ENCODE measurements around the gene CHMP5. TPM values are rescaled to one million over a fixed set of nuclear protein-coding genes. Genes with fewer than 3 reads are reported as not detected.

CHMP5 gene
- total and polyA plus RNA-seq, 10 of the 15 experiments (the other 5 are each of a cell fraction or from before 2014, with no cell fraction given), result 40.3 to 179 (median 78.6) TPM

DNA sequence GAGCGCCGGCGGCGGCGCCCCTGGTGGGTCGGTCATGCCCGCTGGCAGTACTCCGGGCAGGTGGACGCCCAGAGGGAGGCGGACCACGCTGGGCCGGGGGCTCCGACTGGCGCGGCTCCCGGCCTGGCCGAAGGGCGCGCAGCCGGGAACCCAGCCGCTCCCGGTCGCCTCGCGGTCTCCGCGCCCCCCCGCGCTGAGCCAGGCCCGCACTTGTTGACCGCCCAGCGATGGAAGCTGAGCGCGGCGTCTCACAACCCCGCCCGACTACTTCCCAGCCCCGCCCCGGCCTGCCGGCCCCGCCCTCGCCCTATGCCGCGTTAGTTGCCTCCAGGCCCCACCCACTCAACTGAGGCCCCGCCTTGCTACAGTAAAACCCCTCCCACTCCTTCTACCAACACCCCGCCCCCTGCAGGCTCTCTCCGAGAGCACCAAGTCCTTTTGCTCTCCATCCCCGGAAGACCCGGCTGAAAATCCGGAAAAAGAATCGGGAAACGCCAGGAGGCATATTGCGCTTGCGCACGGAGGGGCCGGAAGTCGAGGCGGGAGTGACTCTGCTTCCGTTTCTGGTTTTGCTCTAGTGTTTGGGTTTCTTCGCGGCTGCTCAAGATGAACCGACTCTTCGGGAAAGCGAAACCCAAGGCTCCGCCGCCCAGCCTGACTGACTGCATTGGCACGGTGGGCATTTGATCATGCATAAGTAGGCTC is at the start of gene CHMP5, which contains the start of gene BAG1 (continued):
- TF ChIP-seq NR2F1 (conservative IDR thresholded peaks at IDR 0.05), result peak; percentile 20; the same call in 1 of the 2 replicates
- no peak for TF ChIP-seq NBN (IDR thresholded peaks at IDR 0.05)
- TF ChIP-seq, protein P1, sequence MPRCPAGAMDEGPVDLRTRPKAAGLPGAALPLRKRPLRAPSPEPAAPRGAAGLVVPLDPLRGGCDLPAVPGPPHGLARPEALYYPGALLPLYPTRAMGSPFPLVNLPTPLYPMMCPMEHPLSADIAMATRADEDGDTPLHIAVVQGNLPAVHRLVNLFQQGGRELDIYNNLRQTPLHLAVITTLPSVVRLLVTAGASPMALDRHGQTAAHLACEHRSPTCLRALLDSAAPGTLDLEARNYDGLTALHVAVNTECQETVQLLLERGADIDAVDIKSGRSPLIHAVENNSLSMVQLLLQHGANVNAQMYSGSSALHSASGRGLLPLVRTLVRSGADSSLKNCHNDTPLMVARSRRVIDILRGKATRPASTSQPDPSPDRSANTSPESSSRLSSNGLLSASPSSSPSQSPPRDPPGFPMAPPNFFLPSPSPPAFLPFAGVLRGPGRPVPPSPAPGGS (IDR thresholded peaks at IDR 0.05; ENCODE audit: borderline replicate concordance, insufficient read depth, low read depth, low read length, poor library complexity, severe bottlenecking), result no peak
- TF ChIP-seq, protein P2, sequence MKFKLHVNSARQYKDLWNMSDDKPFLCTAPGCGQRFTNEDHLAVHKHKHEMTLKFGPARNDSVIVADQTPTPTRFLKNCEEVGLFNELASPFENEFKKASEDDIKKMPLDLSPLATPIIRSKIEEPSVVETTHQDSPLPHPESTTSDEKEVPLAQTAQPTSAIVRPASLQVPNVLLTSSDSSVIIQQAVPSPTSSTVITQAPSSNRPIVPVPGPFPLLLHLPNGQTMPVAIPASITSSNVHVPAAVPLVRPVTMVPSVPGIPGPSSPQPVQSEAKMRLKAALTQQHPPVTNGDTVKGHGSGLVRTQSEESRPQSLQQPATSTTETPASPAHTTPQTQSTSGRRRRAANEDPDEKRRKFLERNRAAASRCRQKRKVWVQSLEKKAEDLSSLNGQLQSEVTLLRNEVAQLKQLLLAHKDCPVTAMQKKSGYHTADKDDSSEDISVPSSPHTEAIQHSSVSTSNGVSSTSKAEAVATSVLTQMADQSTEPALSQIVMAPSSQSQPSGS (IDR thresholded peaks at IDR 0.05; ENCODE audit: low read length), result no peak
- no peak for TF ChIP-seq FOS (IDR thresholded peaks at IDR 0.05; ENCODE audit: borderline replicate concordance, extremely low read depth, insufficient read length)
- TF ChIP-seq SMARCA5 (IDR thresholded peaks at IDR 0.05), result no peak; the same call in 1 of the 2 replicates
- TF ChIP-seq SMC3 (IDR thresholded peaks at IDR 0.05; ENCODE audit: borderline replicate concordance, low read length), result no peak
- TF ChIP-seq, protein P3, sequence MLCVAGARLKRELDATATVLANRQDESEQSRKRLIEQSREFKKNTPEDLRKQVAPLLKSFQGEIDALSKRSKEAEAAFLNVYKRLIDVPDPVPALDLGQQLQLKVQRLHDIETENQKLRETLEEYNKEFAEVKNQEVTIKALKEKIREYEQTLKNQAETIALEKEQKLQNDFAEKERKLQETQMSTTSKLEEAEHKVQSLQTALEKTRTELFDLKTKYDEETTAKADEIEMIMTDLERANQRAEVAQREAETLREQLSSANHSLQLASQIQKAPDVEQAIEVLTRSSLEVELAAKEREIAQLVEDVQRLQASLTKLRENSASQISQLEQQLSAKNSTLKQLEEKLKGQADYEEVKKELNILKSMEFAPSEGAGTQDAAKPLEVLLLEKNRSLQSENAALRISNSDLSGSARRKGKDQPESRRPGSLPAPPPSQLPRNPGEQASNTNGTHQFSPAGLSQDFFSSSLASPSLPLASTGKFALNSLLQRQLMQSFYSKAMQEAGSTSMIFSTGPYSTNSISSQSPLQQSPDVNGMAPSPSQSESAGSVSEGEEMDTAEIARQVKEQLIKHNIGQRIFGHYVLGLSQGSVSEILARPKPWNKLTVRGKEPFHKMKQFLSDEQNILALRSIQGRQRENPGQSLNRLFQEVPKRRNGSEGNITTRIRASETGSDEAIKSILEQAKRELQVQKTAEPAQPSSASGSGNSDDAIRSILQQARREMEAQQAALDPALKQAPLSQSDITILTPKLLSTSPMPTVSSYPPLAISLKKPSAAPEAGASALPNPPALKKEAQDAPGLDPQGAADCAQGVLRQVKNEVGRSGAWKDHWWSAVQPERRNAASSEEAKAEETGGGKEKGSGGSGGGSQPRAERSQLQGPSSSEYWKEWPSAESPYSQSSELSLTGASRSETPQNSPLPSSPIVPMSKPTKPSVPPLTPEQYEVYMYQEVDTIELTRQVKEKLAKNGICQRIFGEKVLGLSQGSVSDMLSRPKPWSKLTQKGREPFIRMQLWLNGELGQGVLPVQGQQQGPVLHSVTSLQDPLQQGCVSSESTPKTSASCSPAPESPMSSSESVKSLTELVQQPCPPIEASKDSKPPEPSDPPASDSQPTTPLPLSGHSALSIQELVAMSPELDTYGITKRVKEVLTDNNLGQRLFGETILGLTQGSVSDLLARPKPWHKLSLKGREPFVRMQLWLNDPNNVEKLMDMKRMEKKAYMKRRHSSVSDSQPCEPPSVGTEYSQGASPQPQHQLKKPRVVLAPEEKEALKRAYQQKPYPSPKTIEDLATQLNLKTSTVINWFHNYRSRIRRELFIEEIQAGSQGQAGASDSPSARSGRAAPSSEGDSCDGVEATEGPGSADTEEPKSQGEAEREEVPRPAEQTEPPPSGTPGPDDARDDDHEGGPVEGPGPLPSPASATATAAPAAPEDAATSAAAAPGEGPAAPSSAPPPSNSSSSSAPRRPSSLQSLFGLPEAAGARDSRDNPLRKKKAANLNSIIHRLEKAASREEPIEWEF (IDR thresholded peaks at IDR 0.05; ENCODE audit: insufficient replicate concordance, low read depth, low read length), result no peak
- TF ChIP-seq, protein P4, sequence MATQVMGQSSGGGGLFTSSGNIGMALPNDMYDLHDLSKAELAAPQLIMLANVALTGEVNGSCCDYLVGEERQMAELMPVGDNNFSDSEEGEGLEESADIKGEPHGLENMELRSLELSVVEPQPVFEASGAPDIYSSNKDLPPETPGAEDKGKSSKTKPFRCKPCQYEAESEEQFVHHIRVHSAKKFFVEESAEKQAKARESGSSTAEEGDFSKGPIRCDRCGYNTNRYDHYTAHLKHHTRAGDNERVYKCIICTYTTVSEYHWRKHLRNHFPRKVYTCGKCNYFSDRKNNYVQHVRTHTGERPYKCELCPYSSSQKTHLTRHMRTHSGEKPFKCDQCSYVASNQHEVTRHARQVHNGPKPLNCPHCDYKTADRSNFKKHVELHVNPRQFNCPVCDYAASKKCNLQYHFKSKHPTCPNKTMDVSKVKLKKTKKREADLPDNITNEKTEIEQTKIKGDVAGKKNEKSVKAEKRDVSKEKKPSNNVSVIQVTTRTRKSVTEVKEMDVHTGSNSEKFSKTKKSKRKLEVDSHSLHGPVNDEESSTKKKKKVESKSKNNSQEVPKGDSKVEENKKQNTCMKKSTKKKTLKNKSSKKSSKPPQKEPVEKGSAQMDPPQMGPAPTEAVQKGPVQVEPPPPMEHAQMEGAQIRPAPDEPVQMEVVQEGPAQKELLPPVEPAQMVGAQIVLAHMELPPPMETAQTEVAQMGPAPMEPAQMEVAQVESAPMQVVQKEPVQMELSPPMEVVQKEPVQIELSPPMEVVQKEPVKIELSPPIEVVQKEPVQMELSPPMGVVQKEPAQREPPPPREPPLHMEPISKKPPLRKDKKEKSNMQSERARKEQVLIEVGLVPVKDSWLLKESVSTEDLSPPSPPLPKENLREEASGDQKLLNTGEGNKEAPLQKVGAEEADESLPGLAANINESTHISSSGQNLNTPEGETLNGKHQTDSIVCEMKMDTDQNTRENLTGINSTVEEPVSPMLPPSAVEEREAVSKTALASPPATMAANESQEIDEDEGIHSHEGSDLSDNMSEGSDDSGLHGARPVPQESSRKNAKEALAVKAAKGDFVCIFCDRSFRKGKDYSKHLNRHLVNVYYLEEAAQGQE (IDR thresholded peaks at IDR 0.05; ENCODE audit: low read depth, low read length), result no peak
- TF ChIP-seq, protein P5, sequence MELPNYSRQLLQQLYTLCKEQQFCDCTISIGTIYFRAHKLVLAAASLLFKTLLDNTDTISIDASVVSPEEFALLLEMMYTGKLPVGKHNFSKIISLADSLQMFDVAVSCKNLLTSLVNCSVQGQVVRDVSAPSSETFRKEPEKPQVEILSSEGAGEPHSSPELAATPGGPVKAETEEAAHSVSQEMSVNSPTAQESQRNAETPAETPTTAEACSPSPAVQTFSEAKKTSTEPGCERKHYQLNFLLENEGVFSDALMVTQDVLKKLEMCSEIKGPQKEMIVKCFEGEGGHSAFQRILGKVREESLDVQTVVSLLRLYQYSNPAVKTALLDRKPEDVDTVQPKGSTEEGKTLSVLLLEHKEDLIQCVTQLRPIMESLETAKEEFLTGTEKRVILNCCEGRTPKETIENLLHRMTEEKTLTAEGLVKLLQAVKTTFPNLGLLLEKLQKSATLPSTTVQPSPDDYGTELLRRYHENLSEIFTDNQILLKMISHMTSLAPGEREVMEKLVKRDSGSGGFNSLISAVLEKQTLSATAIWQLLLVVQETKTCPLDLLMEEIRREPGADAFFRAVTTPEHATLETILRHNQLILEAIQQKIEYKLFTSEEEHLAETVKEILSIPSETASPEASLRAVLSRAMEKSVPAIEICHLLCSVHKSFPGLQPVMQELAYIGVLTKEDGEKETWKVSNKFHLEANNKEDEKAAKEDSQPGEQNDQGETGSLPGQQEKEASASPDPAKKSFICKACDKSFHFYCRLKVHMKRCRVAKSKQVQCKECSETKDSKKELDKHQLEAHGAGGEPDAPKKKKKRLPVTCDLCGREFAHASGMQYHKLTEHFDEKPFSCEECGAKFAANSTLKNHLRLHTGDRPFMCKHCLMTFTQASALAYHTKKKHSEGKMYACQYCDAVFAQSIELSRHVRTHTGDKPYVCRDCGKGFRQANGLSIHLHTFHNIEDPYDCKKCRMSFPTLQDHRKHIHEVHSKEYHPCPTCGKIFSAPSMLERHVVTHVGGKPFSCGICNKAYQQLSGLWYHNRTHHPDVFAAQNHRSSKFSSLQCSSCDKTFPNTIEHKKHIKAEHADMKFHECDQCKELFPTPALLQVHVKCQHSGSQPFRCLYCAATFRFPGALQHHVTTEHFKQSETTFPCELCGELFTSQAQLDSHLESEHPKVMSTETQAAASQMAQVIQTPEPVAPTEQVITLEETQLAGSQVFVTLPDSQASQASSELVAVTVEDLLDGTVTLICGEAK (IDR thresholded peaks at IDR 0.05; ENCODE audit: borderline replicate concordance), result peak; percentile 90
- TF ChIP-seq TBL1XR1 (IDR thresholded peaks at IDR 0.05; ENCODE audit: low read depth, low read length), result no peak
- peak; percentile 64; the same call in 1 of the 2 replicates for TF ChIP-seq BACH1 (IDR thresholded peaks at IDR 0.05; ENCODE audit: borderline replicate concordance)
- peak; percentile 93 for TF ChIP-seq IKZF1 (conservative IDR thresholded peaks at IDR 0.05)
